Osteoblast (primary cell): ENCODE measurements around the gene HAUS2. TPM values are rescaled to one million over a fixed set of nuclear protein-coding genes. Genes with fewer than 3 reads are reported as not detected.
"Not testable (repeated sequence)": the region's sequence is repeated elsewhere in the genome, so short reads cannot be mapped to it uniquely, and the experiment has no call there.

Experiments used
- DNase-seq: peaks from one replicate; pipeline ENCODE4 v3.0.0; 2011; ENCODE audit warnings: low spot score, mixed read lengths; ENCODE audit not compliant: insufficient read length; ENCODE audit errors: missing footprints
- H2AFZ ChIP-seq: 2 replicates; pipeline ENCODE4 v1.6.0; 2011; ENCODE audit warnings: mild to moderate bottlenecking, low read length
- H3K27ac ChIP-seq: 2 replicates; pipeline ENCODE4 v1.5.1; 2011; ENCODE audit warnings: mild to moderate bottlenecking, low read depth, low read length, moderate library complexity
- H3K27me3 ChIP-seq: 2 replicates; pipeline ENCODE4 v1.6.0; 2012; ENCODE audit warnings: mild to moderate bottlenecking, control low read depth, inconsistent platforms, low read length, moderate library complexity; ENCODE audit not compliant: insufficient read depth
- H3K36me3 ChIP-seq: 2 replicates; pipeline ENCODE4 v1.5.1; 2011; ENCODE audit warnings: mild to moderate bottlenecking, low read length, control low read depth, moderate library complexity; ENCODE audit not compliant: insufficient read depth
- H3K4me1 ChIP-seq: 2 replicates; pipeline ENCODE4 v1.5.1; 2011; ENCODE audit warnings: mild to moderate bottlenecking, low read length, control low read depth, moderate library complexity; ENCODE audit not compliant: insufficient read depth
- H3K4me2 ChIP-seq: 2 replicates; pipeline ENCODE4 v1.6.0; 2011; ENCODE audit warnings: mild to moderate bottlenecking, low read length; ENCODE audit not compliant: insufficient read depth
- H3K4me3 ChIP-seq: fragments of 200-600 bp; sonication (generic); 3 replicates; pipeline ENCODE4 v1.5.1; 2012; ENCODE audit warnings: mild to moderate bottlenecking, low read length, inconsistent platforms; ENCODE audit not compliant: insufficient read depth
- H3K79me2 ChIP-seq: 2 replicates; pipeline ENCODE4 v1.6.0; 2012; ENCODE audit warnings: mild to moderate bottlenecking, low read length, control low read depth, inconsistent platforms; ENCODE audit not compliant: insufficient read depth
- H3K9me3 ChIP-seq: 2 replicates; pipeline ENCODE4 v1.5.1; 2011; ENCODE audit warnings: low read depth, low read length, control low read depth
- H4K20me1 ChIP-seq: 2 replicates; pipeline ENCODE4 v1.6.0; 2012; ENCODE audit warnings: mild to moderate bottlenecking, low read length, control low read depth; ENCODE audit not compliant: insufficient read depth
- CTCF ChIP-seq: IDR thresholded peaks from 2 replicates; pipeline ENCODE4 v1.5.1; 2011; ENCODE audit warnings: mild to moderate bottlenecking, low read depth, low read length, moderate library complexity; ENCODE audit errors: extremely low read depth
- total RNA-seq: library from RNA; depleted of rRNA; stranded (reverse); fragments of >200 nt; gene quantifications from 2 replicates; pipeline ENCODE4 v1.2.3, GENCODE V29; 2012

The HAUS2 gene
- total RNA-seq, 1 donor: 18.5 TPM

- Histone ChIP-seq H3K4me1 (peaks cover 5% of the 10 kb centered on the region), H4K20me1 (peaks cover 7% of the 10 kb centered on the region), H3K27me3 (no peaks in the 10 kb centered on the region), H2AFZ (no peak overlapping the region), H3K27ac (no peak overlapping the region), H3K9me3 (no peaks in the 10 kb centered on the region), H3K4me3 (no peak overlapping the region), H3K79me2 (peaks cover 59% of the 10 kb centered on the region), H3K4me2 (no peak overlapping the region), H3K36me3 (no peaks in the 10 kb centered on the region)
- TF ChIP-seq CTCF: no peak
- no peak for DNase-seq
Observed at GRCh38 chr15:42553554-42553953, 4.9 kb downstream of the HAUS2 start.

DNA sequence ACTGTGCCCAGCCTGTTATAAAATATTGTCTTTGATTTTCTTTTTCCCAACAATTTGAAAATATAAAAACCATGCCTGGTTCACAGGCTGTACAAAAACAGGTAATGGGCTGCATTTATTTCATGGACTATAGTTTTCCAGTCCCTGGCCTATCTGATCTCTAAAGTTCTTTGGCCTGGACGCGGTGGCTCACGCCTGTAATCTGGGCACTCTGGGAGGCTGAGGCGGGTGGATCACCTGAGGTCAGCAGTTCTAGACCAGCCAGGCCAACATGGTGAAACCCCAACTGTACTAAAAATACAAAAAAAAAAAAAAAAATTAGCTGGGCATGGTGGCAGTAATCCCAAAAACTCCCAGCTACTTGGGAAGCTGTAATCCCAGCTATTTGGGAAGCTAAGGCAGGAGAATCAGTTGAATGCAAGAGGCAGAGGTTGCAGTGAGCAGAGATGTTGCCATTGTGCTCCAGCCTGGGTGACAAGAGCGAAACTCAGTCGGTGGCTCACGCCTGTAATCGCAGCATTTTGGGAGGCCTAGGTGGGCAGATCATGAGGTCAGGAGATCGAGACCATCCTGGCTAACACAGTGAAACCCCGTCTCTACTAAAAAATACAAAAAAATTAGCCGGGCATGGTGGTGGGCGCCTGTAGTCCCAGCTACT lies 8.0 kb downstream of the HAUS2 start:
- not testable (repeated sequence) for H3K4me1 ChIP-seq, H3K4me2 ChIP-seq, H3K27me3 ChIP-seq, H3K27ac ChIP-seq, DNase-seq, H4K20me1 ChIP-seq, H2AFZ ChIP-seq, H3K9me3 ChIP-seq, H3K4me3 ChIP-seq
- peaks cover 16% of the 10 kb centered on the region for H3K36me3 ChIP-seq
- H3K79me2 ChIP-seq: peaks cover 33% of the 10 kb centered on the region

GRCh38 chr15:42558739-42559138 lies 10.1 kb downstream of the HAUS2 start:
- no peak for DNase-seq
- TF ChIP-seq CTCF: no peak
- peaks cover 18% of the 10 kb centered on the region for H3K79me2 ChIP-seq
- H3K36me3 ChIP-seq: peaks cover 26% of the 10 kb centered on the region
- H2AFZ ChIP-seq: no peak overlapping the region
- H3K27me3 ChIP-seq: no peaks in the 10 kb centered on the region
- H4K20me1 ChIP-seq: no peaks in the 10 kb centered on the region
- H3K9me3 ChIP-seq: no peaks in the 10 kb centered on the region
- H3K4me1 ChIP-seq: no peaks in the 10 kb centered on the region
- H3K4me3 ChIP-seq: no peak overlapping the region
- no peak overlapping the region for H3K4me2 ChIP-seq
- no peak overlapping the region for H3K27ac ChIP-seq

DNA sequence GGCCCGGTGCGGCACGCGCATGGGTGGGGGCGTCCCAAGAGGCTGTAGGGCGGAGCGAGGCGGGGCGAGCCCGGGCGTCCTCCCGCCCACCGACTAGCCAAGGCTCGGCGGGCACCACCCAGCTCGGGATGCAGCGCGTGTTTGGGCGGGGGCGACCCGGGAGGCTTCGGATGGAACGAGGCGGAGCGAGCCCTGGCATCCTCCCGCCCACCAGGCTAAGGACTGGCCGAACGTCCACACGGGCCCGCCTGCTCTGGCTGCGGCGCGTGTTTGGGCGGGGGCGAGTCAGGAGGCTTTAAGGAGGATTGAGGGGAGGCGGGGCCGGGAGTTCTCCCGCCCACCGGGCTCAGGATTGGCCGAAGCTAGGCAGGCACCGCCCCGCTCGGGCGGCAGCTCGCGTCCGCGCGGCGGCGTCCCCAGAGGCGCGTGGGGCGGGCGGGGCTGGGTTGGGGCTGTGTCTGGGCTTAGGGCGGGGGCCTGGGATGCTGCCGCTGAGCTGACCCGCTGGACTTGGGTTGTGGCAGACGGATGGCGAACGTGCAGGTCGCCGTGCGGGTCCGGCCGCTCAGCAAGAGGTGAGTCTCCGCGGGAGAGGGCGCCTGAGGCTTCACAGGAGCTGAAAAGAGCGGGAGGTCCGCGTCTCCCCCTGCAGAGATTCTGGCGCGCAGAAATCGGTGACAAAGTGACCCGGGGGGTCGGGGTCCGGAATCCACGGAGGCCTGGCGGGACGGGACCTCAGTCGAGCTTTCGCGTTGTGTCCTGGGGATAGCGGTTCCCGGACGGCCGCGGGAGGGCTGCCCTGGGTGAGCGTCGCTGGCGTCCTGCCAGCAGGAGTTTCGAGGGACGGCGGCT lies 26.8 kb downstream of the HAUS2 start, which contains the start of gene STARD9:
TSS of gene STARD9 (plus strand) at position 419 of the 852 bp plus-strand sequence. CDS start at position 529, 110 bp downstream.
- Histone ChIP-seq H3K4me3 (peak within 1 kb of the TSS; percentile 74), H3K9me3 (no peaks in the 10 kb centered on the region), H3K79me2 (no peaks in the 10 kb centered on the region), H2AFZ (peak within 1 kb of the TSS; percentile 87), H3K4me1 (peaks cover 12% of the 10 kb centered on the region), H3K4me2 (peak within 1 kb of the TSS; percentile 87), H3K36me3 (no peaks in the 10 kb centered on the region), H3K27me3 (peaks cover 33% of the 10 kb centered on the region), H3K27ac (no peak within 1 kb of the TSS), H4K20me1 (peaks cover 3% of the 10 kb centered on the region)
- no peak for TF ChIP-seq CTCF
- peak; percentile 99 for DNase-seq
